Measurements from ENCODE around the gene SIRPD.

SIRPD gene

GRCh38 chr20:1534526-1534925, 23.0 kb downstream of the SIRPD start:
- TF ChIP-seq RARB (CRISPR knock-in tag; IDR thresholded peaks at IDR 0.05) (no peak), CSDC2 (CRISPR knock-in tag; IDR thresholded peaks at IDR 0.05) (no peak), ARNTL (CRISPR knock-in tag; IDR thresholded peaks at IDR 0.05; ENCODE audit: borderline replicate concordance, low read depth) (no peak), GLIS3 (CRISPR knock-in tag; IDR thresholded peaks at IDR 0.05) (no peak), TCF4 (CRISPR knock-in tag; IDR thresholded peaks at IDR 0.05; ENCODE audit: borderline replicate concordance) (no peak), ZNF8 (CRISPR knock-in tag; IDR thresholded peaks at IDR 0.05) (no peak), ESRRG (CRISPR knock-in tag; IDR thresholded peaks at IDR 0.05) (no peak), ZFP3 (CRISPR knock-in tag; IDR thresholded peaks at IDR 0.05) (no peak), PPARA (CRISPR knock-in tag; IDR thresholded peaks at IDR 0.05; ENCODE audit: borderline replicate concordance) (no peak)
- TF ChIP-seq, protein P1, sequence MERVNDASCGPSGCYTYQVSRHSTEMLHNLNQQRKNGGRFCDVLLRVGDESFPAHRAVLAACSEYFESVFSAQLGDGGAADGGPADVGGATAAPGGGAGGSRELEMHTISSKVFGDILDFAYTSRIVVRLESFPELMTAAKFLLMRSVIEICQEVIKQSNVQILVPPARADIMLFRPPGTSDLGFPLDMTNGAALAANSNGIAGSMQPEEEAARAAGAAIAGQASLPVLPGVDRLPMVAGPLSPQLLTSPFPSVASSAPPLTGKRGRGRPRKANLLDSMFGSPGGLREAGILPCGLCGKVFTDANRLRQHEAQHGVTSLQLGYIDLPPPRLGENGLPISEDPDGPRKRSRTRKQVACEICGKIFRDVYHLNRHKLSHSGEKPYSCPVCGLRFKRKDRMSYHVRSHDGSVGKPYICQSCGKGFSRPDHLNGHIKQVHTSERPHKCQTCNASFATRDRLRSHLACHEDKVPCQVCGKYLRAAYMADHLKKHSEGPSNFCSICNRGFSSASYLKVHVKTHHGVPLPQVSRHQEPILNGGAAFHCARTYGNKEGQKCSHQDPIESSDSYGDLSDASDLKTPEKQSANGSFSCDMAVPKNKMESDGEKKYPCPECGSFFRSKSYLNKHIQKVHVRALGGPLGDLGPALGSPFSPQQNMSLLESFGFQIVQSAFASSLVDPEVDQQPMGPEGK (CRISPR knock-in tag; IDR thresholded peaks at IDR 0.05; ENCODE audit: borderline replicate concordance), result no peak
- TF ChIP-seq, protein P2, sequence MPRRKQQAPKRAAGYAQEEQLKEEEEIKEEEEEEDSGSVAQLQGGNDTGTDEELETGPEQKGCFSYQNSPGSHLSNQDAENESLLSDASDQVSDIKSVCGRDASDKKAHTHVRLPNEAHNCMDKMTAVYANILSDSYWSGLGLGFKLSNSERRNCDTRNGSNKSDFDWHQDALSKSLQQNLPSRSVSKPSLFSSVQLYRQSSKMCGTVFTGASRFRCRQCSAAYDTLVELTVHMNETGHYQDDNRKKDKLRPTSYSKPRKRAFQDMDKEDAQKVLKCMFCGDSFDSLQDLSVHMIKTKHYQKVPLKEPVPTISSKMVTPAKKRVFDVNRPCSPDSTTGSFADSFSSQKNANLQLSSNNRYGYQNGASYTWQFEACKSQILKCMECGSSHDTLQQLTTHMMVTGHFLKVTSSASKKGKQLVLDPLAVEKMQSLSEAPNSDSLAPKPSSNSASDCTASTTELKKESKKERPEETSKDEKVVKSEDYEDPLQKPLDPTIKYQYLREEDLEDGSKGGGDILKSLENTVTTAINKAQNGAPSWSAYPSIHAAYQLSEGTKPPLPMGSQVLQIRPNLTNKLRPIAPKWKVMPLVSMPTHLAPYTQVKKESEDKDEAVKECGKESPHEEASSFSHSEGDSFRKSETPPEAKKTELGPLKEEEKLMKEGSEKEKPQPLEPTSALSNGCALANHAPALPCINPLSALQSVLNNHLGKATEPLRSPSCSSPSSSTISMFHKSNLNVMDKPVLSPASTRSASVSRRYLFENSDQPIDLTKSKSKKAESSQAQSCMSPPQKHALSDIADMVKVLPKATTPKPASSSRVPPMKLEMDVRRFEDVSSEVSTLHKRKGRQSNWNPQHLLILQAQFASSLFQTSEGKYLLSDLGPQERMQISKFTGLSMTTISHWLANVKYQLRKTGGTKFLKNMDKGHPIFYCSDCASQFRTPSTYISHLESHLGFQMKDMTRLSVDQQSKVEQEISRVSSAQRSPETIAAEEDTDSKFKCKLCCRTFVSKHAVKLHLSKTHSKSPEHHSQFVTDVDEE (CRISPR knock-in tag; IDR thresholded peaks at IDR 0.05), result no peak
- ATAC-seq, result no peak

- no peak for ATAC-seq
- no peak for TF ChIP-seq GLIS3 (CRISPR knock-in tag; IDR thresholded peaks at IDR 0.05)
- TF ChIP-seq ZNF565 (CRISPR knock-in tag; conservative IDR thresholded peaks at IDR 0.05; ENCODE audit: low read depth), result no peak
- TF ChIP-seq ZFP3 (CRISPR knock-in tag; IDR thresholded peaks at IDR 0.05), result no peak
- TF ChIP-seq, protein P2 (CRISPR knock-in tag; IDR thresholded peaks at IDR 0.05), result no peak
- no peak for TF ChIP-seq SNAI2 (CRISPR knock-in tag; IDR thresholded peaks at IDR 0.05)
These were observed 24.4 kb downstream of the SIRPD start for GRCh38 chr20:1533059-1533458.

GRCh38 chr20:1528811-1529210, 28.7 kb downstream of the SIRPD start:
- ATAC-seq, result no peak
- TF ChIP-seq ZFP3 (CRISPR knock-in tag; IDR thresholded peaks at IDR 0.05) (no peak), ZFP30 (CRISPR knock-in tag; IDR thresholded peaks at IDR 0.05) (no peak)

DNA sequence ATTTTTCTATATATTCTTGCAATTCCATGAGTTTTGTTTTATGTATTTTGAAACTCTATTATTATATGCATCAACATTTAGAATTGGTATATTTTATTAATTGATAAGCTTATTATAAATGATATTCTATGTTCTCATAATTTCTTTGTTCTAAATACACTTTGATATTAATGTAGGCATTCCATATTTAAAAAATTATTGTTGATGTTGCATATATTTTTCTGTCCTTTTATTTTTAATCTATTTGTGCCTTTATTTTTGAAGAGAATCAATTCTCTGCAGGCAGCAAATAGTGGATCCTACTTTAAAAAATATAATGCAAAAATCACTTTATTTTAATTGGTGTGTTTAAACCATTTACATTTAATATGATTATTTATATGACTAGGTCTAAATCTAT, 29.6 kb downstream of the SIRPD start:
- ATAC-seq, result no peak
- TF ChIP-seq CSDC2 (CRISPR knock-in tag; IDR thresholded peaks at IDR 0.05) (no peak), ZNF8 (CRISPR knock-in tag; IDR thresholded peaks at IDR 0.05) (no peak), ZNF565 (CRISPR knock-in tag; conservative IDR thresholded peaks at IDR 0.05; ENCODE audit: low read depth) (no peak), ISL1 (CRISPR knock-in tag; IDR thresholded peaks at IDR 0.05) (no peak), OSR1 (CRISPR knock-in tag; IDR thresholded peaks at IDR 0.05) (no peak), ARNTL (CRISPR knock-in tag; IDR thresholded peaks at IDR 0.05; ENCODE audit: borderline replicate concordance, low read depth) (no peak), ESRRG (CRISPR knock-in tag; IDR thresholded peaks at IDR 0.05) (no peak), ZFP3 (CRISPR knock-in tag; IDR thresholded peaks at IDR 0.05) (no peak), TOX (CRISPR knock-in tag; IDR thresholded peaks at IDR 0.05; ENCODE audit: borderline replicate concordance) (no peak), SNAI2 (CRISPR knock-in tag; IDR thresholded peaks at IDR 0.05) (no peak)
- TF ChIP-seq, protein P1 (CRISPR knock-in tag; IDR thresholded peaks at IDR 0.05; ENCODE audit: borderline replicate concordance), result no peak
- TF ChIP-seq, protein P3, sequence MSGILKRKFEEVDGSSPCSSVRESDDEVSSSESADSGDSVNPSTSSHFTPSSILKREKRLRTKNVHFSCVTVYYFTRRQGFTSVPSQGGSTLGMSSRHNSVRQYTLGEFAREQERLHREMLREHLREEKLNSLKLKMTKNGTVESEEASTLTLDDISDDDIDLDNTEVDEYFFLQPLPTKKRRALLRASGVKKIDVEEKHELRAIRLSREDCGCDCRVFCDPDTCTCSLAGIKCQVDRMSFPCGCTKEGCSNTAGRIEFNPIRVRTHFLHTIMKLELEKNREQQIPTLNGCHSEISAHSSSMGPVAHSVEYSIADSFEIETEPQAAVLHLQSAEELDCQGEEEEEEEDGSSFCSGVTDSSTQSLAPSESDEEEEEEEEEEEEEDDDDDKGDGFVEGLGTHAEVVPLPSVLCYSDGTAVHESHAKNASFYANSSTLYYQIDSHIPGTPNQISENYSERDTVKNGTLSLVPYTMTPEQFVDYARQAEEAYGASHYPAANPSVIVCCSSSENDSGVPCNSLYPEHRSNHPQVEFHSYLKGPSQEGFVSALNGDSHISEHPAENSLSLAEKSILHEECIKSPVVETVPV (CRISPR knock-in tag; IDR thresholded peaks at IDR 0.05), result no peak
